HG03066 (cell line): ENCODE measurements around the gene DDX51.

Experiments
- ATAC-seq: cut with Tn5 transposase; IDR thresholded peaks from one replicate; pipeline ENCODE4 v1.9.1; 2021; ENCODE audit warnings: low read depth; ENCODE audit not compliant: unreplicated experiment

The DDX51 gene

DNA sequence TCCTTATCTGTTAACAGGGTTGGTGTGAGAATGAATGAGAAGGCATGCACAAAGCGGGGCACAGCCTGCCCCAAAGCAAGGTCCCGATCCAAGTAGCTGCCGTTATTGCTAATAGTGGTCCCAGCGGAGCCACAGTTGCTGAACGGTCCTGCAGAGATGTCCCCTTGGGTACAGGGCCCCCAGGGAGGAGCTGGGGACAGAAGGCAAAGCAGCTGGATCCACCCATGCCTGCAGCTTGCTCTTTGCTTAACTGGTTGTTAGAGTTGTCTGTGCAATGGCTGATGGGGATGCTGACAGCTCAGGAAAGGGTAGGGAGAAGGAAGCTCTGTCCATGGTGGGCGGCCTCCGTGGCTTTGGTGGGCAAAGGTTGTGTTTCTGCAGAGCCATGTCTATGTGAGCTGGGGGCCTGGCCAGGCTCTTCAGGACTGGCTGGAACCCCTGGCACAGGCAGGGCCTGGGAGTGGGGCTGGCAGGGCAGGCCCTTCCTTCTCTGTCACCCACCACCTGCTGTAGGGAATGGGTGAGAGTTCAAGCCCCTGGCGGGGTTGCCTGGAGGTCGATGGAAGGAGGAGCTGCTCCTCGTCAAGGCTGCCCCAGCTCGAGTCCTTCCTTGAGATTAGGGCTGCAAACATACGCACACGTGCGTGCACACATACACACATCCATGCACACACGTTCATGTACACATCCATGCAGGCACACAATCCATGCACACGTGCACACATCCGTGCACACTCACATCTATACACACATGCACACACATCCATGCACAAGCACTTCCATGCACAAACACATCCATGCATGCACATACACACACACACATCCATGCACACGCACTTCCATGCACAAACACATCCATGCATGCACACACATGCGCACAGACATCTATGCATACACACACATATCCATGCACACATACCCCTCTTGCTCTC lies 35.6 kb upstream of the DDX51 start:
- ATAC-seq: no peak

DNA sequence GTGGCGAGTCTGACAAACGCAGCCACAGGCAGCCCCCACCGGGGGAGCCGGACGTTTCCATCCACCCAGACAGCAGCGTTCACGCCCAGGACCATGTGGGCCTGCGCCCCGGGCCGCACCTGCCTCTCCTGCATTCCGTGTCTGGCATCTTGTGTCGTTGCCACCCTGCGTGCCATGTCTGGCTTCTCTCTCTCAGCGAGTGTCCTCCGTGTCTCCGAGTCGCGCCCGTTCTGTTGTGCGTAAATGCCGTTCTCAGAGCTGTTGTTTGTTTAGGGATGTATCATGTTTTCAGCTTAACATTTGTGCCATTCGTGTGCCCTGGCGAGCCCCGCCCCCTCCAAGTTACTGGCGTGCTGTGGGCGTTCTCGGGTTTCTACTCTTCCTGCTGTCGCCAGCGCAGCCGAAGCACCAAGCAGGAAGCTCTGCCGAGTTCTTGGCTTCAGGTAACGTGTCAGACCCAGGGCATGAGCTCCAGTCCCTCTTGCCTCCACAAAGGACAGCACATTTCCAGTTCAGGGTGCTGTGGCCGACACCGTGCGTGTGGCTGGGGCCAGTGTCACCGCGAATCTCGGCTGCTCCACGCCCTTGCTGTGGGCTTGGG lies 34.8 kb upstream of the DDX51 start:
- ATAC-seq: no peak

DNA sequence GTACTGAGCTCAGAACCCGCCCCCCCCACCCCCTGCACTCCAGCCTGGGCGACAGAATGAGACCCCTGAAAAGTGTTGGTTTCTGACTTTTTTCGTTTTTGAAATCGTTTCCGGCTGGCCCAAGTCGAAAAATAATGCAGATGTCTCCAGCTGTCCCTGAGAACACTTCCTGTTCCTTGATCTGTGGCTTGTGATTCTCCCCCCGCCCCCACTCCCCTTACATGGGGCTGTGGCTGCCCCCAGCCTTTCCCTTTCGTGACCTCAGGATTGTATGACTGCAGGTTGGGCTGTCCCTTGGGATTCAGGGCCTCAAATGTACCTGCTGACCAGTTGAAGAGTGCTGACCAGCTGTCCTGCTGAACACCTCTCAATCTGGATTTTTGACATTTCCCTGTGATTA lies 34.2 kb upstream of the DDX51 start:
- no peak for ATAC-seq

DNA sequence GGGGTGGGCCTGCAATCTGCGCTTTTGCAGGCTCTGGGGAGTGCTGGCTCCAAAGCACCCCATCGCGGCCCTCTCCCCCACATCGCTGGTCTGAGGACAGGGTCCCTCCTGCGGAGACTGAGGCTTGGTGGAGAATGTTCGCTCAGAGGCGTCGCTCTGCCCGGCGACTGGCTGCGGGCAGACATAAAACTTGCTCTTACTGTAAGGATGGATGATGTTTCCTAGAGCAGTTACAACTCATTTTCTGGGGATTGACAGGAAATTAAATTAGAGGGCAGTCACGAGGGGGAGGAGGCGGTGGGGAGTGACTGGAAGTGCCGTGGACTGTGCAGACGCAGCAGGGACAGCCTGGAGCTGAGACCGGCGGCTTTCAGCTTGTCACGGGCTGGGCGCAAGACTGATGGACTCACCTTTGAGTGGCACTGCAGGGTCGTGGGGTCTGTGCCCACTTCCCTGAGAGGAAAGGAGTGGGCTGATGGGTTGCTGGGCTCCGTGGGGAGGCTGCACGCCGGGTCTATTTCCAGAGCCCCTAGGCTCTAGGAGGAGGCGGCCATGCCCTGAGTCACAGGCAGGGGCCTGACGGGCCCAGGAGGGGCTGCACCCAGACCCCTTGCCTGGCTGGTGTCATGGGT lies 32.9 kb upstream of the DDX51 start:
- ATAC-seq: no peak

DNA sequence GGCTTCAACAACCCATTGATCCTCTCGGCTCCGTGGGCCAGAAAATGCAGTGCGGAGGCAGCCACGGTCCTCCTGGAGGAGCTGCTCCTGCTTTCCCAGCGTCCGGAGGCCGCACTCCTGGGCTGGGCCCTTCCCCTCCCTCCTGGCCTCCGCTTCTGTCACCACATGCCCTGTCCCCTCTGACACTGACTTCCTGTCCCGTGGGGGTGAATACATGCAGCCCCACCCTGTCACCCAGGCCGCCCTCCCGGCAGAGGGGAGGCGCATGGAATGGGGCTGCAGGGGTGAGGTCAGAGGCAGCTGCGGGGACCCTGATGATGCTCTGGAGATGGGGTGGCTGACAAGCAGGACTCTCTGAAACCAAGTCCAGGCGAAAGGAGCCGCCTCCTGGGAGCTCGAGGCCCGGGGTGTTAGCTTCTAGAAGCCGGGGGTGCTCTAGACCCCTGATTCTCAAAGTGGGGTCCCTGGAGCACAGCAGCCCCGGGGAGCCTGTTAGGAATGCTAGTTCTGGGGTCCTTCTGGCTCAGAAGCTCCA lies 32.3 kb upstream of the DDX51 start:
- no peak for ATAC-seq

DNA sequence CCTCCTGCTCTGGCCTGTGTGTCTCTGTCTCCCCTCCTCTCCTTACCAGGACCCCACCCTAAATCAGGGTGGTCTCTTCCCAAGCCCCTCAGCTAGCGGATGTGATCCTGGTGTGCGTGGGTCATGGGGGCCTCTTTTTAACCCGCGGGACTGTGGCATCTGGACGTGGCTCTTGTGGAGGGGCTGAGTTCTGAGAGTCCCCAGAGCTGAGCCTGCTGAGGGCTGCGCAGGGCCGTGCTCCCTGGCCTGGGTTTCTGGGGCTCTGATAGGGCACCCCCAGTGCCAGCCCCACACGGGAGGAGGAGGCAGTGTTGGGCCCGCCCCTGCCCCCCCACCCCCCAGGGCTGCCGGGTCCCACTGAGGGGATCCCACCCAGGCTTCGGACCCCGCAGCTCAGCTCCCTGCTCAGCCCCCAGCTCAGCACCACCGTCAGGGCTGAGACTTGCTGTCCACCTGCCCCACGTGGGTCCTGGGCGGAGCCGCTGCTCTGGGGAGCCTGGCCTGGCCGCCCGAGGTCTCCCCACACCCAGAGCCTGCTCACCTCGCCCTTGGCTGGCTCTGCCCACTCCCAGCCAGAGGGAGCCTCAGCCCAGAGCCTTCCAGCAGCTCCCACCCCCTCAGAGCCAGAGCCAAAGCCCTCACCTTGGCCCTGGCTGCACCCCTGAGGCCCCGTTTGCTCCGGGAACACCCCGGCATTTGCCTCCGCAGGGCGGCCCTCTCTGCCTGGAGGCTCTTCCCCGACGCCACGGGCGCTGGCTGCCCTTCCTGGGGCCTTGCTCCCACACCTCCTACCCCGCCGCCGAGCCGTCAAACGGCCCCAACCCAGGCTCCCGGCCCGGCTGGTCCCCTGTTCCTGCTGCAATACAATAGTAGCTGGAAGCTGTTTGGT lies 31.6 kb upstream of the DDX51 start:
- ATAC-seq: no peak

DNA sequence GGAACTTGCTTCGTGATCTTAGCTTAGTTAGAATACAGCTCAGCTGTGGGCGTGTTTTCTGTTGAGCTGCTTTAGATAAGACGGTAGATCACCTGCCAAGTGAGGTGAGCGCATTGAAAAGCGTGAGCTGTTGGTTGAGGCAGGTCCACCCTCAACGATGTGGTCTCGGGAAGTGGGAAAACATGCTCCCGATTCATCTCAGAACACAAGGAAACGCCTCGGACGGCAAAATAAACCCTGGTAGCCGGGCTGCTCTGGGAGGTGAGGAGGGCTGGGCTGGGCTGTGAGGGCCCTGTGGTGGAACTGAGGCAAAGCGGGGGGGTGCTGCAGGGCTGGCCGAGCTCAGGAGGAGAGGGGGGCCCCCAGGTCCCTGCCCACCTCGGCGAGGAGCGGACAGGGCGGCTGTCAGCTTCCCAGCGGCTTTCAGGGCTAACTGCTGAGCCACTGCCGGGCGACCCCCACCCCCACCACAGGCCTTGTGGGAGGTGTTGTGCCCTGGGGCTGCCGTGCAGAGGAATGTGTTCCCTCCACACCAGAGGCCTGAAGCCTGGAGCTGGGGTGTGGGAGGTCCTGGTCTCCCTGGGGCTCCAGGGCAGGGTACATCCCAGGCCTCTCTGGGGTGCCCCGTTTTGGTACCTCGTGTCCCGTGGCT lies 30.8 kb upstream of the DDX51 start:
- ATAC-seq: no peak

DNA sequence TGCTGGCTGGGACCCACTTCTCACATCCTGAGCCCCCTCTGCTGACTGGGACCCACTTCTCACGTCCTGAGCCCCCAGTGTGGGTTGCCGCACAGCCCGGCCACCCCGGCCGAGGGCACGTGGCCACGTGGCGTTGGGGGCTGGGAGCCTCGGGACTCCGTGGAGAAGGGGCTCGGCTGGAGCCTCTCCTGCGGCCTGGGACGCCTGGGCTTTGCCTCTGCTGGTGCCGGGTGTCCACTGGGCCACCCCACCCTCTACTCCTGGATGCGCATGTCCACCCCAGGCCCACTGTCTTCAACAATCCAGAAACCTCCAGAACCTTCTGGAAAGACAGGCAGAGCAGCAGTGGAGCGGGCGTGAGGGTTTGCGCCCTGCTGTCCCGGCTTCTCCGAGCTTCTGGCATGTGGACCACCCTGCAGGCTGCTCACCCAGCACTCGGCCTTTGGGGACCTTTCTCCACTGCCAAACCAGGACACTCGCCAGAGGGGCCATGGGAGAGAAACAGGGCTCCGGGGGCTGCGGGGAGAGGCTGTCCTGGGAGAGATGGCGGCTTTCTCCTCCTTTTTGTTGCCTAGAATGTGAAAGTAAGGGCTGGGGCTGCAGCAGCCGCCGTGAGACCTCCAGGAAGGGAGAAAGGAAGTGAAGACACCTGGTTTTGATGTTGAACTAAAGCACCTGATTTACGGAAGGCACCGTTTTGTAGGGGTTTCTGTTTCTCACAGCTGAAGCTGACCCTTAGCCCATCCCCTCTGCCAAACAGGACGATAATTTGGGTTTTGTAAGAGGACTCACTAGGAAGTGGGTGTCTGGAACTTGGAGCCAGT lies 30.1 kb upstream of the DDX51 start:
- ATAC-seq: no peak

DNA sequence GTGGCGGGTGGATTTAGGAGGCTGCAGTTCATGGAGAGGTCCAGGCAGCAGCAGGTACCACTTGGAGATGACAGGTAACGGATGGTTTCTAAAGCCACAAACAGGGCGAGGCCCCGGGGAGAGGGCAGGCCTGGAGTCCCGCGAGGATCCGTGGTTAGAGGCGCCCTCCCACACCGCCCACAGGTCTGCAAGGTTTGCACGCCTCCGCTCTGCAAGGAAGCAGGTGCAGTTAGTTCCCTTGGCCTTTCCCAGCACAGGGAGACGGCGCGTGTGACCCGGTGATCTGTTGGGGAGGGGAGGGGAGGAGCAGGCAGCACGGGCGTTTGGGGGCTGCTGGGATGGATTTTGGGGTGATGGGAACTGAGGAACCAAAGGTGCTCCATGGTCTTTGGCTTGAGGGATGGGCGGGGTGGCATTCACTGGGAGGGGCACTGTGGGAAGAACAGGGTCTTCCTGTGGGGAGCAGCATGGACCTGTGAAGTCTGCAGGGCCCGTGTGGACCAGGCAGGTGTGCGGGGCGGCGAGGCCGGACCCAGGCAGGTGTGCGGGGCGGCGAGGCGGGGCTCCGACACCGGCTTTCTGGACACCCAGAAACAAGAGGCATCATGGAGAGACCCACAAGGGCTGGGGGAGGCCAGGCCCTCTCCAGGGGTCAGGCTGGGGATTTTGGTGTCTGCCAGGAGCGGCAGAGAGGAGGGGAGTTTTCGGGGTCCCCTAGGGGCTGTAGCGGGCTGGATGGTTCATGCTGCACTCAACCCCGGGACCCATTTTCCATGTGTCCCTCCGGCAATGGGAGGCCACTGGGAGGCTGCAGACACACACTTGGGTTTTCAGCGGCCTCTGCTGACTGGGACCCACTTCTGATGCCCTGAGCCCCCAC lies 29.3 kb upstream of the DDX51 start:
- ATAC-seq: no peak

DNA sequence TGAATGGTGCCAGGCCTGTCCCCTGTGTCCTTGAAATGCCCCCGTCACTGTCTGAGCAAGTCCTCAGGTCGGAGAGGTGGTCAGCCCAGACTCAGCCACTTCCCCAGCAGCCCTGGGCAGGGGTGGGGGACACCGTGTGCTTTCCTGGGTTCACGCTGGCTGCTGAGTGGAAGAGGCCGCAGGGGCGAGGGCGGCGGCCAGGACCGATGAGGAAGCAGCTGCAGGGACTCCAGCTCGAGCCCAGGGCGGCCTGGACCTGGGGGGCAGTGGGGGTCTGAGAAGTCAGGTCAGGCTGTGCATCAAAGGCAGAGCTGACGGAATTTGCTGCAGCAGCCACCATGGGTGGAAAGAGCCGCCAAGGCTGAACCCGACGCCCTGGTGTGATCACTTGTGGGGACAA lies 28.5 kb upstream of the DDX51 start:
- no peak for ATAC-seq

DNA sequence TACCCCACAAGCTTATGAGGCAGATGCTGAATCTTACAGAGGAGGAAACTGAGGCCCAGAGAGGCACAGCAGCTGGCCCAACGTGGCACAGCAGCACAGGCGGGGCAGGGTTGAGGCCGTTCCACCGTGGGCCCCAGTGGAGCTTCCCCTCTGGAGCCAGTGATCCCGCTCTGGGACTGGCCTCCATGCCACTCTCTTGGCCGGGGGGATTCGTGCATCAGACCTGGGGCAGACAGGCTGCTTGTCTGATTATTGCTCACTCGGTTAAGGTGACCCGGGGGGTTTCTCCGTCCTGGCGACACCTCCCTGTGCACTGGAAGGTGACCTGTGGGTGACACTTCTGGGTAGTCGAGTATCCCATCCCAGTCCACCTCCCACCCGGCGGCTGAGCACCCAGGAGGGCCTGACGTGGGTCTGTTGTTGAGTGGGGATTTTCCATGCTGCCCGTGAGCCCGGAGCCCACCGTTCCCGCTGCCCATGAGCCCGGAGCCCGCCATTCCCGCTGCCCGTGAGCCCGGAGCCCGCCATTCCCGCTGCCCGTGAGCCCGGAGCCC lies 27.9 kb upstream of the DDX51 start:
- no peak for ATAC-seq

DNA sequence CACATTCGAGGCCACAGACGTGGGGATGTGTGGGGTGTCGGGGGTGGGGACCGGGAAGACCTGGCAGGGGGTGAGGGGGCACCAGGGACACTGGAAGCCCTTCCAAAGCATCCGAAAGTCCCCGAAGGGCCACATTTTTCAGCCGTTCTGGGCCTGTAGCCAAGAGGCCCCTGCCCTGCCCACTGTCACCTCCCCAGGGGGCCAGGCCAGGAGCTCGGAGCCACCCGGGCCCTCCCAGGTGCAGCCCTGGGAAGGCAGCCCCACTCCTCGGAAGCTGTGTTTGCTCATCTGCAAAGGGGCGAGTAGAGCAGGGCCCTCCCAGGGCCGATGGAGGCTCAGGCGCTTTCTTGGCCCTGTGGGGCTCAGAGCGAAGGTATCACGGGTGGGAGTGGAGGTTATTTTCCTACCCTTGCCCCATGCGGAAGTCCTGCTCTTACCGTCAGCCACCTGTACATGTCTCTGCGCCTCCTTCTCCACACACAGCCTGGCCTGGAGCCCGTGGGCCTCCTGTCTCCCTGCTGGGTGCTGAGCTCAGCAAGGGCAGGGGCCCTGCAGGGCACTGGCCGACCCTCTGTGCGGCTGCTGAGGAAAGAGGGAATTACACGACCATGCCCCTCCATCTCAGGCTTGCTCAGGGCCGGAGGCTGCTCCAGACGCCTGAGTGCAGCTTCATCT lies 27.3 kb upstream of the DDX51 start:
- no peak for ATAC-seq

DNA sequence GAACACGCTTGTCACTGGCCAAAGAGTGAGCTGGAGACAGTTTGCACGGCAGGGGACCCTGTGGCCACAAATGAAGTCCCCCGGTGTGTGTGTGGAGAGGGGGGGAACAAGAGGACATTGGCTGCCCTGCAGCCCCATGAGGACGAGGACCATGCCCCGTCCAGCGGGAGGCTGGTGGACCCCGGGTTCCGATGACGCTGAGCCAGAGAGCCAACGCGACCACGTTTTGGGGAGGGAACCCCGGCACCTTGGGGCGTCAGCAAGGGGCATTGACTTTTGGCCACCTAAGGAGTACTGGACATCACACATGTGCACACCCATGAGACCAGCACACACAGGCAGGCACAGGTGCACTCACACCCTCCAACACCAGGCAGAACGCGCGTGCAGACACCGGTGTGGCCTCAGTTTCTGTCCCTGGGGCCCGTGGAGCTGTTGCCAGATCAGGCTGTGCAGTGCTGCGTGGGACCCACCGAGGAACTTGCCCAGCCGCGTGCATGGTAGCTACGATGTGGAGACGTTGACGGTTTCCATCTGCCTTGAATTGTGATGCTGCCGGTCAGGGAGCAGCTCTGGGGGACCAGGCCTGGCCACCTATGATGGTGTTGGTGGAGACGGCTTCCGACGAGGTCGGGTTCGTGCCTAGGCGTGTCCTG lies 26.6 kb upstream of the DDX51 start:
- ATAC-seq: no peak

DNA sequence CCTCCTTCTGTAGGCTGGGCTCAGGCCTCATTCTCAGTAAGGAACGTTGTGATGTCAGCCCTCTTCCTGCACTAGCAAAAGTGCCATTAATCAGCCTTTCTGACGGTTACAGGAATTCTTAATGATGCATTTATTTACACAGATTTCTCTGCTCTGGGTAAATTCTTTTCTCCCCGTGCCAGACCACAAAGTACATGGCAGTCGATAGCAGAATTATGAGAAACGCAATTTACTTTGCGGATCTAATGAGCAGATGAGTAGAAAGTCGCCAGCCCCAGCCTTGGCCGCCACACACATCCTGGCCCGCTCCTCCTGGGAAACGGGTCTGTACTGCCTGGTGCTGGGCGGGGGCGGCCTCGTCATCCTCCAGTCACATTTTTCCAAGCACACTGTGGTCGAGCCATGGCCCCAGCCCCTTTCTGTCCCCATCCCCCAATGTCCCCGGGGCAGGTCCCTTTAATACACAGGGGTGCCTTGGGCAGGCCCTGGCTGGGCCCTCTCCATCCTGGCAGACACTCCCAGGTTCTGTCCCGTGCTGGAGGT lies 26.0 kb upstream of the DDX51 start:
- ATAC-seq: no peak

DNA sequence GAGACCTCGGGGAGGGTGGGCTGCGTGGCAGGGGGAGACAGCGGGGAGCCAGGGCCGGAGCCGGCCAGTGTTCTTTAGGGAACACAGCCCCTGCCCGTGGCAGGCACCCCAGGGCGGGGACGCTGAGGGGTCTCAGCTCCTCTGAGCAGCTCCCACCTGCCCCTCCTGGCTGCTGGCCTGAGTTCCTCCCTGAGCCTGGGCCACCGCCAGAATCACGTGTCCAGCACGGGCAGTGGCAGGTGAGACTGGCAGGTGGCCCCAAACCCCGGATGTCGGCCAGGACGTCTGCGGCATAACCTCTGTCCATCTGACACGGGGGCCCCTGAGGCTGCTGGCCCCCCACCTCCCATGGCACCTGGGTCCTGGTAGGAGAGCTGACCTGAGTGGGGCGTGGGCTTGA lies 25.3 kb upstream of the DDX51 start:
- ATAC-seq: no peak

DNA sequence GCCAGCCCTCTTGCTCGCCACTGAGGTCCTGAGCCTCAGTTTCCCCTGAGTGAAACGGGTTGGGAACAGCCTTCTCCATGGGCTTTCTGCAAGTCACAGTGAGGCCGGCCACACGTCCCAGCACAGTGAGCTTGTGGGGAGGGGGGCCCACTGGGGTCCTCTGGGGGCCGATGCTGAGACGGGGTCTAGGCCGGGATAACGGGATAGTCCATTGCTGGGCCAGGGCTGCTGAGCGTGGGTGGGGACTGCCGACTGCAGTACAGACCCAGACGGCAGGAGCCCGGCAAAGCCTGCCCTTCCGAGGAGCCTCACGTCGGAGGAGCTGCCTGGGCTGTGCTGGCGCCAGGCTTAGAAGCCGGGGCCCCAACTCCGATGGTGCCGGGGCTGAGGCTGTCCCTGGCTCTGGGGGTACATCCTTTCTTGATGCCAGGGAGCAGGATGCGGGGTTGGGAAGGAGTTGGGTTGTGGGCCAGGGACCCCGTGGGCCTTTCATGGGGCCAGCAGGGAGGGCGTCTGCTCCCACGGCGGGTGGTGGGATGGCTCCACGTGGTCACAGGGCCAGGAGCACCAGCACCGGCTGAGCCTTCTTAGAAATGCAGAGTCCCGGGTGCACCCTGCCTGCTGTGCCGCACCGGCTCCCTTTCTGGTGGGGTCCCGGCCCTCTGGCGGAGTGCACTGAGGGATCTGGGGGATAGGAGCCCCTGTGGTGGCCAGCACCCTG lies 24.4 kb upstream of the DDX51 start:
- ATAC-seq: no peak
